Neural cell (in vitro differentiated cells): ENCODE results near the gene GJA5.

Experiments
- CTCF ChIP-seq: fragments of 450-650 bp; IDR thresholded peaks from 2 replicates; pipeline ENCODE4 v1.5.1; 2014; ENCODE audit warnings: antibody characterized with exemption, mild to moderate bottlenecking, moderate library complexity; ENCODE audit not compliant: poor library complexity, severe bottlenecking
- EP300 ChIP-seq: fragments of 450-650 bp; conservative IDR thresholded peaks from 2 replicates; pipeline ENCODE4 v1.6.1; 2014; ENCODE audit warnings: antibody characterized with exemption, mild to moderate bottlenecking, moderate library complexity; ENCODE audit not compliant: poor library complexity, severe bottlenecking
- EZH2 ChIP-seq: fragments of 200-600, 300-800 bp; shearing (Covaris generic), sonication (generic); IDR thresholded peaks from 2 replicates; pipeline ENCODE4 v1.6.1; 2014; ENCODE audit warnings: antibody characterized with exemption, low read length, borderline replicate concordance, mild to moderate bottlenecking; ENCODE audit not compliant: insufficient read depth, poor library complexity, severe bottlenecking
- MXI1 ChIP-seq: fragments of 450-650 bp; conservative IDR thresholded peaks from 2 replicates; pipeline ENCODE4 v1.6.1; 2014; ENCODE audit warnings: antibody characterized with exemption, mild to moderate bottlenecking; ENCODE audit not compliant: poor library complexity, severe bottlenecking
- POLR2AphosphoS5 ChIP-seq: IDR thresholded peaks from 2 replicates; pipeline ENCODE4 v1.6.1; 2012
- RAD21 ChIP-seq: fragments of 450-650 bp; conservative IDR thresholded peaks from 2 replicates; pipeline ENCODE4 v1.6.1; 2014; ENCODE audit warnings: antibody characterized with exemption, mild to moderate bottlenecking, moderate library complexity
- REST ChIP-seq: IDR thresholded peaks from 2 replicates; pipeline ENCODE4 v1.6.1; 2012; ENCODE audit warnings: borderline replicate concordance
- TAF1 ChIP-seq: IDR thresholded peaks from 2 replicates; pipeline ENCODE4 v1.6.1; 2012; ENCODE audit warnings: low read depth

DNA sequence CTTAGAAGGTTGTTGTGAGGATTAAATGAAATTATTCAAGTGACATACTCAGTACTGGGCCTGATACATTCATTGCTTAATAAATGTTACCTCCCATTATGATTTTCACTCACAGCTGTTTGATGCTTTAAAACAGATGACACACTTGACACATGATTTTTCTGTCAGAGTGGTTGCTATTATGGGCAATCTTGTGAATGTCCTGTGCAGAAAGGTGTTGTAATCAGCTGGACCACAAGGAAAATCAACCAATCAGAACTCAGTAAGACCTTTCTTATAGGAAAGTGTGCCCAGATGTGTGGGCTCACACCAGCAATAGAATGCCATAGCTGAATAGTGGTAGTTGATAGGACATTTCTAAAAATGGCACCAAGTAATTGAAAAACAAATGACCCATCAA is 23.5 kb downstream of the GJA5 start:
- TF ChIP-seq EZH2 = no peak
- TF ChIP-seq RAD21 = no peak
- no peak for TF ChIP-seq CTCF
- no peak for TF ChIP-seq REST
- no peak for TF ChIP-seq EP300
- TF ChIP-seq POLR2AphosphoS5 = no peak
- TF ChIP-seq TAF1 = no peak
- TF ChIP-seq MXI1 = no peak
